Testis (tissue), 3 donors: Measurements from ENCODE around the gene ISG15. TPM values are rescaled to one million over a fixed set of nuclear protein-coding genes. Genes with fewer than 3 reads are reported as not detected.
A peak's percentile ranks its signal among the peaks of the same experiment; 100 is the strongest.

Experiments
- DNase-seq: peaks from one replicate; pipeline ENCODE4 v3.0.0-alpha.2; 2019
- H3K27ac ChIP-seq, 2 donors: fragments of 200-600 bp; sonication (generic); one replicate each; pipeline ENCODE4 v1.5.1; 2019
- H3K27me3 ChIP-seq: fragments of 200-600 bp; sonication (generic); one replicate; pipeline ENCODE4 v1.5.1; 2019
- H3K36me3 ChIP-seq: fragments of 200-600 bp; sonication (generic); one replicate; pipeline ENCODE4 v1.5.1; 2017; ENCODE audit warnings: low read depth; ENCODE audit errors: missing control alignments
- H3K4me1 ChIP-seq: fragments of 200-600 bp; sonication (generic); one replicate; pipeline ENCODE4 v1.5.1; 2019
- H3K4me3 ChIP-seq, 2 donors: fragments of 200-600 bp; sonication (generic); one replicate each; pipeline ENCODE4 v1.5.1; 2017 to 2019
- H3K9me3 ChIP-seq: fragments of 200-600 bp; sonication (generic); one replicate; pipeline ENCODE4 v1.5.1; 2017
- CTCF ChIP-seq, 3 experiments: fragments of 450-650 bp in 2 of 3; fragments of 200-600 bp in 1 of 3; sonication (generic) in 1 of 3; IDR thresholded peaks; one replicate each; pipeline ENCODE4 v1.5.1; 2016 to 2019; ENCODE audit warnings: antibody characterized with exemption in 3 of 3, mild to moderate bottlenecking in 2 of 3, moderate library complexity in 1 of 3
- POLR2A ChIP-seq: fragments of 450-650 bp; IDR thresholded peaks from one replicate; pipeline ENCODE4 v1.6.1; 2017; ENCODE audit warnings: antibody characterized with exemption, mild to moderate bottlenecking, moderate library complexity
- WGBS, 2 donors: methylation state at CpG; one replicate each; pipeline ENCODE4 v1.1.5; 2018; 5-methylcytosine and 5-hydroxymethylcytosine counted together
- intact Hi-C: fragments of 100-400 bp; cut with DNase I; formaldehyde crosslinking; loops from one replicate; pipeline ENCODE4 v1.15.1; 2023; ENCODE audit warnings: low total_unique reads
- polyA plus RNA-seq: library from polyadenylated mRNA; stranded (reverse); fragments of 350-450 nt; fragmentation: Illumina TruSeq; extraction: RNeasy Lipid Tissue Mini Kit (QIAGEN cat#74804); gene quantifications from one replicate; pipeline ENCODE4 v1.2.3, GENCODE V29; 2014; ENCODE audit warnings: low read depth, low replicate concordance; ENCODE audit not compliant: insufficient read depth
- total RNA-seq, 2 donors: library from RNA; depleted of rRNA; stranded (reverse); fragments of >200 nt; gene quantifications; one replicate each; pipeline ENCODE4 v1.2.3, GENCODE V29; 2016

Gene ISG15
- total and polyA plus RNA-seq, 3 donors from 2014 or later, result 16.6 to 24.0 (median 22.8) TPM

DNA sequence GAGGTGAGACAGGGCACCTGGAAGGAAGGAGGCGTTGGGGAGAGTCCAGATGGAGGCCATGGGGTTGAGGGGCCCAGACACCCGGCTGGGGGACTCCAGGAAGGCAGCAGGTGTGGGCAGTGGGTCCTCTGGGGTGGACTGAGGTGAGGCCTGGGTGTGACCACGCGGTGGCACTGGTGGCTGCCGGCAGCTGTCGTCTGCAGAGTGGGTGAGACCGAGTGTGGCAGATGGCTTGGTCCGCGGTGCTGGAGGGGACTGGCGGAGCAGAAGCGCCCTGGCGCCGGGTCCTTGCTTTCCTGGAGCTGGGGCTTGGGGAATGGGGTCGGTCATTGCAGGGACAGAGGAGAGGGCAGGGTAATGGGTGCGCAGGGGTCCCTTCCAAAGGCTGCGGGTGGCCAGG is 19.1 kb downstream of the ISG15 start:
- no peaks in the 10 kb centered on the region for H3K36me3 ChIP-seq
- peak; percentile 49 for DNase-seq
- TF ChIP-seq POLR2A (no peak), CTCF (IDR thresholded peaks at IDR 0.05) (no peak)
- H3K9me3 ChIP-seq, result no peaks in the 10 kb centered on the region
- H3K27ac ChIP-seq, result no peak overlapping the region
- 37 to 45% methylated on average over 14 to 16 of the region's 16 CpGs for WGBS, 2 donors
- intact Hi-C loops, result no loop called here
- peak overlapping the region in 1 of 2 donors; percentile 20 for H3K4me3 ChIP-seq
- H3K4me1 ChIP-seq, result peaks cover 14% of the 10 kb centered on the region
- no peaks in the 10 kb centered on the region for H3K27me3 ChIP-seq

DNA sequence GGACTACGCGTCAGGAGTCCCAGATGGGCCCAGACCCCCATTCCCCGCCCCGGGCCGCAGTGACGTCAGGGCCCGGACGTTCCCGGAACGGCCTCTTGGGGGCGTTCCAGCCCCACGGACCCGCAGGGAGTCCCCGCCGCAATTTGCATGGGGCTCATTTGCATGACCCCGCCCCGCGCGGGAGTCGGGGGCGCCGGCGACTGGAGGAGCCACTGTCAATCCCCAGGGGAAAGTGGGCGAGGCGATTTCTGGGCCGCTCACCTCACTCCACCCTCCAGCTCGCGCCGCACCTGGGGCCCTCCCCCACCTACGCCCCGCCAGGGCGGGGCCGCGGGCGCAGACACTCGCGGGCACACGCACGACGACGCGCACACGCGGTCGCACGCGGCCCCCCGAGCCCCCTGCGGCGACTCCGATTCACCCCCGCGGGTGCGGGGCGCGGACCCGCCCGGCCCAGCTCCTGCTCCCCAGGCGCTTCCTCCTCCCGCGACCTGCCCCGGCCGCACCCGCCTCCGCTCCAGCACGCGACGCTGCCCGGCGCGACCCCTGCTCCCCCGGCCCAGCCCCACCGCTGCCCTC is 19.8 kb downstream of the ISG15 start:
- H3K36me3 ChIP-seq, result no peaks in the 10 kb centered on the region
- peak; percentile 53 to 72 (median 65) for TF ChIP-seq CTCF (IDR thresholded peaks at IDR 0.05)
- TF ChIP-seq POLR2A, result no peak
- 0 to 2% methylated on average over 36 to 73 of the region's 73 CpGs for WGBS, 2 donors
- peak; percentile 90 for DNase-seq
- intact Hi-C loops, result no loop called here
- no peaks in the 10 kb centered on the region for H3K9me3 ChIP-seq
- H3K27ac ChIP-seq, result no peak overlapping the region
- H3K4me3 ChIP-seq, result peak overlapping the region; percentile 20 to 43
- no peaks in the 10 kb centered on the region for H3K27me3 ChIP-seq
- H3K4me1 ChIP-seq, result peaks cover 14% of the 10 kb centered on the region

DNA sequence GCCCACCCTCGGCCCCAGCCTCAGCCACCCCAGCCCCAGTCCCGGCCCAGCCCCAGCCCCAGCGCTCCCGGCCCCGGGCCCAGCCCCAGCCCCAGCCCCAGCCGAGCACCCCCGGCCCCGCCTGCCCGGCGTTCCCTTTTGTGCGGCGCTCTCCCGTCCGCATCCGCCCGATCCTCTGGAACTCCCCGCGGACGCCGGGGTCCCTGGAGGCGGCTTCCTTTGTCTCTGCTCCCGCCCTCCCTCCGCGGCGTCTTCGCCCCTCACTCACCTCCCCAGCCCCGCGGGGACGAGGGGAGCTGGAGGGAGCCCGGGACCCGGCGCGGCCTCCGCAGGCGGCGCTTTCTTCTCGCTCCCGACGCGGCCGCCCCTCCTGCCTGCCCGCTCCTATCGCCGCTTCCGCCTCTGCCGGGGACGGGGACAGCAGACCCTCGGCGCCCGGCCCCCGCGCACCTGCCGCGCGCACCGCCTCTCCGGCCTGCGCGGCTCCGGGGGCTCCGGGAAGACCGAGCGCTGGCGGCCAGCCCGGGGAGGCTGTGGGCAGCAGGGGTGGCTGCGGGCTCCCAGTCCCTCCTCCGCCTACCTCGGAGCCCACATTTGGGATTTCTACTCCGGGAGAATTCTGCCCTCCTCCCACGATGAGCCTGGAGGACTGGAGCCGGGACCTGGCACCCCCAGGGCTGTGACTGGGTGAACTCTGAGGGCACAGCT is 20.6 kb downstream of the ISG15 start:
- H3K4me3 ChIP-seq, result peak overlapping the region; percentile 17 to 43
- no peaks in the 10 kb centered on the region for H3K9me3 ChIP-seq
- intact Hi-C loops, result no loop called here
- DNase-seq, result no peak
- 0 to 10% methylated on average over 3 to 57 of the region's 71 CpGs for WGBS, 2 donors
- H3K27ac ChIP-seq, result no peak overlapping the region
- peaks cover 14% of the 10 kb centered on the region for H3K4me1 ChIP-seq
- H3K27me3 ChIP-seq, result no peaks in the 10 kb centered on the region
- TF ChIP-seq POLR2A (no peak), CTCF (IDR thresholded peaks at IDR 0.05) (no peak)
- no peaks in the 10 kb centered on the region for H3K36me3 ChIP-seq

DNA sequence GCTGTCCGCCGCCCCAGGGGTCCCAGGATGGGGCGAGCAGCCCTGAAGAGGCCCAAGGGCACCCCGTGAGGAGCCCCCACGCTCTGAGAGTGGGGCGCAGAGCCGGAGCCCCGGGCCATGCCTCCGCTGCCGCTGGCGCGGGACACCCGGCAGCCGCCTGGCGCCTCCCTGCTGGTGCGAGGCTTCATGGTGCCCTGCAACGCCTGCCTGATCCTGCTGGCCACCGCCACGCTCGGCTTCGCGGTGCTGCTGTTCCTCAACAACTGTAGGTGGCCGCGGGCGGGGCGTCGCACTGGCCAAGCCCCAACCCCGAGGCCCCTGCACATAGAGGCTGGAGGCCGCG is 21.1 kb downstream of the ISG15 start:
- Histone ChIP-seq H3K27ac (no peak overlapping the region), H3K4me3 (peak overlapping the region in 1 of 2 donors; percentile 17), H3K36me3 (no peaks in the 10 kb centered on the region), H3K9me3 (no peaks in the 10 kb centered on the region), H3K4me1 (peaks cover 14% of the 10 kb centered on the region), H3K27me3 (no peaks in the 10 kb centered on the region)
- WGBS, 2 donors, result 50% methylated on average over 30 of the region's 30 CpGs; no CpG with 5 or more reads in 1 of the 2 donors
- intact Hi-C loops, result no loop called here
- DNase-seq, result no peak
- no peak for TF ChIP-seq POLR2A
- TF ChIP-seq CTCF (IDR thresholded peaks at IDR 0.05), result no peak
